ENCODE data around the gene TNRC18. TPM values are rescaled to one million over a fixed set of nuclear protein-coding genes. Genes with fewer than 3 reads are reported as not detected.
"Not testable (repeated sequence)": the region's sequence is repeated elsewhere in the genome, so short reads cannot be mapped to it uniquely, and the experiment has no call there.

TNRC18 gene
- total RNA-seq, 1 donor from 2014 or later, result 38.4 TPM

- no peak overlapping the region for H3K4me3 ChIP-seq (ENCODE audit: low read depth, low read length)
- DNase-seq (ENCODE audit: low read depth), result no peak
- H3K27me3 ChIP-seq (ENCODE audit: control insufficient read depth, insufficient read depth, low read length), result peaks cover 6% of the 10 kb centered on the region
- TF ChIP-seq CTCF (IDR thresholded peaks at IDR 0.05; ENCODE audit: insufficient read depth, low read length, poor library complexity, severe bottlenecking), result no peak
- no peaks in the 10 kb centered on the region for H3K36me3 ChIP-seq (ENCODE audit: control insufficient read depth, insufficient read depth, low read length)
Observed at GRCh38 chr7:5266191-5267028, 157.2 kb downstream of the TNRC18 start.

GRCh38 chr7:5265320-5266190 is 158.1 kb downstream of the TNRC18 start:
- H3K4me3 ChIP-seq (ENCODE audit: low read depth, low read length), result no peak overlapping the region
- no peak for DNase-seq (ENCODE audit: low read depth)
- H3K27me3 ChIP-seq (ENCODE audit: control insufficient read depth, insufficient read depth, low read length), result peaks cover 6% of the 10 kb centered on the region
- no peaks in the 10 kb centered on the region for H3K36me3 ChIP-seq (ENCODE audit: control insufficient read depth, insufficient read depth, low read length)
- no peak for TF ChIP-seq CTCF (IDR thresholded peaks at IDR 0.05; ENCODE audit: insufficient read depth, low read length, poor library complexity, severe bottlenecking)

- DNase-seq (ENCODE audit: low read depth); H3K27me3 ChIP-seq (ENCODE audit: control insufficient read depth, insufficient read depth, low read length); H3K36me3 ChIP-seq (ENCODE audit: control insufficient read depth, insufficient read depth, low read length); H3K4me3 ChIP-seq (ENCODE audit: low read depth, low read length): not testable (repeated sequence)
Observed at GRCh38 chr7:5263066-5263465, 160.6 kb downstream of the TNRC18 start.

GRCh38 chr7:5260530-5261068 is 163.0 kb downstream of the TNRC18 start:
- H3K27me3 ChIP-seq (ENCODE audit: control insufficient read depth, insufficient read depth, low read length); DNase-seq (ENCODE audit: low read depth); H3K36me3 ChIP-seq (ENCODE audit: control insufficient read depth, insufficient read depth, low read length); H3K4me3 ChIP-seq (ENCODE audit: low read depth, low read length): not testable (repeated sequence)

Other genes with a start within 250 kb of the TNRC18 start
- 66.5 and 71.5 TPM in 2 replicates for gene WIPI2, start 233.6 kb downstream of the TNRC18 start, total RNA-seq
- 6.1 and 6.5 TPM in 2 replicates for gene SLC29A4, start 140.9 kb downstream of the TNRC18 start, total RNA-seq
- 22.7 and 29.4 TPM in 2 replicates for gene FBXL18, start 90.0 kb upstream of the TNRC18 start, total RNA-seq
- 3,879 and 4,550 TPM in 2 replicates for gene ACTB, start 106.8 kb upstream of the TNRC18 start, total RNA-seq
- gene FSCN1, start 169.0 kb upstream of the TNRC18 start, total RNA-seq, result 255 and 317 TPM in 2 replicates

Data from kidney epithelial cell (primary cell).